ENCODE data around the gene ERP27. TPM values are rescaled to one million over a fixed set of nuclear protein-coding genes. Genes with fewer than 3 reads are reported as not detected.

The ERP27 gene
- total RNA-seq, 1 donor from 2014 or later: 9.7 TPM

DNA sequence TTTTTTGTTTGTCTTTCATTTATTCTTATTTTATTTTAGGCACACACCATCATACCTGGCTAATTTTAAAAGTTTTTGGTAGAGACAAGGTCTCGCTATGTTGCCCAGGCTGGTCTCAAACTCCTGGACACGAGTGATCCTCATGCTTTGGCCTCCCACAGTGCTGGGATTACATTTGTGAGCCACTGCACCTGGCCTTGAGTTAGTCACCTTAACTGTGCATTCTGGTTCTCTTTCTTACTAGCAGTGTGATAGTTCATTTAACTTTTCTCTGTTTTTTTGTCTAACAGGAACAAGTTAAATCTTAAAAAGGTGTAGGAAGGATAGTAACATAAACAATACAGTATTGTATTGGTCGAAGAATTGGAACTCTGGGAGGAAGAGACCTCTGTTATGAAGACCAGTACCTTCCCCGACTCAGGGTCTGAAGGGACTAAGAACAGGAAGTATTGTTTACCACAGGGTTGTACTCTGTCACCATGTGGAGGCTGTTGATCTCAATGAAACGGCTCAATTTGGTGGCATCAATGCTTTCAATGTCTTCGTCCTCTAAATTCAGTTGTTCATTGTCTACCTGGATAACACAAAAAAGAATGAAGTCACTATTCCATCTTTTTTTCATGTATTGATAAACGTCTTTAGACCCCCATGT is 17.7 kb downstream of the ERP27 start:
- Histone ChIP-seq H3K9me3 (peaks cover 7% of the 10 kb centered on the region), H3K4me3 (no peak overlapping the region), H3K4me1 (no peaks in the 10 kb centered on the region), H3K36me3 (peaks cover 7% of the 10 kb centered on the region), H3K27me3 (no peaks in the 10 kb centered on the region), H3K27ac (no peak overlapping the region)
- intact Hi-C loops (cut with DNase I): no loop called here
- ATAC-seq: no peak
- DNase-seq: no peak
- TF ChIP-seq, protein P1, sequence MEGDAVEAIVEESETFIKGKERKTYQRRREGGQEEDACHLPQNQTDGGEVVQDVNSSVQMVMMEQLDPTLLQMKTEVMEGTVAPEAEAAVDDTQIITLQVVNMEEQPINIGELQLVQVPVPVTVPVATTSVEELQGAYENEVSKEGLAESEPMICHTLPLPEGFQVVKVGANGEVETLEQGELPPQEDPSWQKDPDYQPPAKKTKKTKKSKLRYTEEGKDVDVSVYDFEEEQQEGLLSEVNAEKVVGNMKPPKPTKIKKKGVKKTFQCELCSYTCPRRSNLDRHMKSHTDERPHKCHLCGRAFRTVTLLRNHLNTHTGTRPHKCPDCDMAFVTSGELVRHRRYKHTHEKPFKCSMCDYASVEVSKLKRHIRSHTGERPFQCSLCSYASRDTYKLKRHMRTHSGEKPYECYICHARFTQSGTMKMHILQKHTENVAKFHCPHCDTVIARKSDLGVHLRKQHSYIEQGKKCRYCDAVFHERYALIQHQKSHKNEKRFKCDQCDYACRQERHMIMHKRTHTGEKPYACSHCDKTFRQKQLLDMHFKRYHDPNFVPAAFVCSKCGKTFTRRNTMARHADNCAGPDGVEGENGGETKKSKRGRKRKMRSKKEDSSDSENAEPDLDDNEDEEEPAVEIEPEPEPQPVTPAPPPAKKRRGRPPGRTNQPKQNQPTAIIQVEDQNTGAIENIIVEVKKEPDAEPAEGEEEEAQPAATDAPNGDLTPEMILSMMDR (IDR thresholded peaks at IDR 0.05): no peak

DNA sequence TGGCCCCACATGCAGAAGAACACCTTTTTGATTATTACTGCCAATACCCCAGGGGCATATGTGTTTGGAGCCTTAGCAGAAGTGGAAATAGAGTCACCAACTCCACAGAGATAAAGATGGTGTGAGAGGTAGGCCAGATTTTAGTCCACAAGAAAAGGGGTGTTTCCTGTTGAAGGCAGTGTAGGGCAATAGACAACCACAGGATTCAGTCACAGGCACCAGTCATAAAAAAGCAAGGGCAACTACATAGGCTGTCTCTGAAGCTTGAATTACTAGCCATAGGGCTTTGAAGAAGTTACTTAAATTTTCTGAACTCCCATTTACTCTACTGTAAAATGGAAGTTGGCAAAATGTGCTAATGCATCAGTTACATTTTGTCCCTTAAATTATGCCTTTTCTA is 18.9 kb downstream of the ERP27 start:
- H3K36me3 ChIP-seq: peaks cover 7% of the 10 kb centered on the region
- H3K4me1 ChIP-seq: no peaks in the 10 kb centered on the region
- ATAC-seq (no peak), DNase-seq (no peak)
- no peak overlapping the region for H3K4me3 ChIP-seq
- H3K27me3 ChIP-seq: no peaks in the 10 kb centered on the region
- intact Hi-C loops (cut with DNase I): no loop called here
- TF ChIP-seq, protein P1 (IDR thresholded peaks at IDR 0.05): no peak
- peaks cover 7% of the 10 kb centered on the region for H3K9me3 ChIP-seq
- H3K27ac ChIP-seq: no peak overlapping the region

DNA sequence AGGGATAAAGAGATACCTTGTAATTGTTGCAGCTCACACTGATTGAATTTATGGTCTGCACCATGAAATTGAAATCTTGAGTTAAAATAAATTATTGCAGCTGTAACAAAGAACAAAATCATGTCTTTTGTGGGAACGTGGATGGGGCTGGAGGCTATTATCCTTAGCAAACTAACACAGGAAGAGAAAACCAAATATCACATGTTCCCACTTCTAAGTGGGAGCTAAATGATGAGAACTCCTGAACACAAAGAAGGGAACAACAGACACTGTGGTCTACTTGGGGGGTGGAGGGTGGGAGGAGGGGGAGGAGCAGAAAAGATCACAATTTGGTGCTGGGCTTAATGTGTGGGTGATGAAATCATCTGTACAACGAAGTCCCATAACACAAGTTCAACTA is 22.6 kb downstream of the ERP27 start:
- no peak for DNase-seq
- no peaks in the 10 kb centered on the region for H3K27me3 ChIP-seq
- no peaks in the 10 kb centered on the region for H3K4me1 ChIP-seq
- no peaks in the 10 kb centered on the region for H3K9me3 ChIP-seq
- no peak for ATAC-seq
- no peak overlapping the region for H3K27ac ChIP-seq
- TF ChIP-seq, protein P1 (IDR thresholded peaks at IDR 0.05): no peak
- peaks cover 7% of the 10 kb centered on the region for H3K36me3 ChIP-seq
- no peak overlapping the region for H3K4me3 ChIP-seq
- intact Hi-C loops (cut with DNase I): no loop called here

GRCh38 chr12:14913381-14913781 is 25.0 kb downstream of the ERP27 start:
- Histone ChIP-seq H3K4me3 (no peak overlapping the region), H3K27ac (no peak overlapping the region), H3K27me3 (no peaks in the 10 kb centered on the region), H3K36me3 (peaks cover 7% of the 10 kb centered on the region), H3K4me1 (no peaks in the 10 kb centered on the region), H3K9me3 (no peaks in the 10 kb centered on the region)
- no peak for DNase-seq
- peak; percentile 19 for ATAC-seq
- intact Hi-C loops (cut with DNase I): no loop called here
- TF ChIP-seq, protein P1 (IDR thresholded peaks at IDR 0.05): no peak

- intact Hi-C loops (cut with DNase I): no loop called here
- ATAC-seq (no peak), DNase-seq (no peak)
- Histone ChIP-seq H3K4me3 (no peak overlapping the region), H3K36me3 (no peaks in the 10 kb centered on the region), H3K27ac (no peak overlapping the region), H3K27me3 (no peaks in the 10 kb centered on the region), H3K4me1 (peaks cover 2% of the 10 kb centered on the region), H3K9me3 (no peaks in the 10 kb centered on the region)
- TF ChIP-seq, protein P1 (IDR thresholded peaks at IDR 0.05): no peak
These were observed 27.2 kb downstream of the ERP27 start for GRCh38 chr12:14911131-14911530.
